Type B pancreatic cell (in vitro differentiated cells): ENCODE data around the gene MAEA. TPM values are rescaled to one million over a fixed set of nuclear protein-coding genes. Genes with fewer than 3 reads are reported as not detected.

Source experiments
- DNase-seq: peaks from one replicate; pipeline ENCODE4 v3.0.0; 2021; ENCODE audit warnings: mixed read lengths; ENCODE audit not compliant: unreplicated experiment; ENCODE audit errors: extremely low spot score
- H3K27ac Mint-ChIP-seq: 2 replicates; pipeline ENCODE4 v1.8.0; 2021; ENCODE audit warnings: mild to moderate bottlenecking, mixed read lengths
- H3K27me3 Mint-ChIP-seq: 2 replicates; pipeline ENCODE4 v1.8.0; 2021; ENCODE audit warnings: mixed read lengths
- H3K36me3 Mint-ChIP-seq: 2 replicates; pipeline ENCODE4 v1.8.0; 2021; ENCODE audit warnings: mixed read lengths
- H3K4me1 Mint-ChIP-seq: one replicate; pipeline ENCODE4 v1.8.0; 2021; ENCODE audit warnings: mixed read lengths; ENCODE audit not compliant: unreplicated experiment
- H3K4me3 Mint-ChIP-seq: 2 replicates; pipeline ENCODE4 v1.8.0; 2021; ENCODE audit warnings: mild to moderate bottlenecking, mixed read lengths
- H3K9me3 Mint-ChIP-seq: 2 replicates; pipeline ENCODE4 v1.8.0; 2021; ENCODE audit warnings: mixed read lengths
- CTCF ChIP-seq: fragments of 200-600 bp; sonication (generic); conservative IDR thresholded peaks from 2 replicates; pipeline ENCODE4 v1.5.0; 2021; ENCODE audit warnings: antibody characterized with exemption, mild to moderate bottlenecking
- total RNA-seq: library from RNA; stranded (reverse); gene quantifications from 2 replicates; pipeline ENCODE4 v1.2.1, GENCODE V29; 2021; ENCODE audit warnings: low replicate concordance

The MAEA gene
- total RNA-seq, 1 donor from 2014 or later = 81.5 TPM

- no peaks in the 10 kb centered on the region for H3K36me3 Mint-ChIP-seq
- H3K9me3 Mint-ChIP-seq = no peaks in the 10 kb centered on the region
- H3K4me1 Mint-ChIP-seq = peaks cover 26% of the 10 kb centered on the region
- TF ChIP-seq CTCF = no peak
- H3K27ac Mint-ChIP-seq = peak overlapping the region; percentile 25
- no peak for DNase-seq
- peak overlapping the region; percentile 46 for H3K4me3 Mint-ChIP-seq
- no peaks in the 10 kb centered on the region for H3K27me3 Mint-ChIP-seq
Observed at GRCh38 chr4:1242506-1243450, 46.9 kb upstream of the MAEA start.

GRCh38 chr4:1243451-1244080 lies 46.1 kb upstream of the MAEA start:
- no peak for DNase-seq
- no peaks in the 10 kb centered on the region for H3K27me3 Mint-ChIP-seq
- no peak overlapping the region for H3K27ac Mint-ChIP-seq
- no peaks in the 10 kb centered on the region for H3K9me3 Mint-ChIP-seq
- H3K36me3 Mint-ChIP-seq = no peaks in the 10 kb centered on the region
- no peak overlapping the region for H3K4me3 Mint-ChIP-seq
- no peak for TF ChIP-seq CTCF
- H3K4me1 Mint-ChIP-seq = peaks cover 26% of the 10 kb centered on the region

GRCh38 chr4:1244081-1244977 lies 45.4 kb upstream of the MAEA start:
- peak overlapping the region; percentile 52 for H3K4me3 Mint-ChIP-seq
- no peak for DNase-seq
- no peaks in the 10 kb centered on the region for H3K27me3 Mint-ChIP-seq
- peaks cover 26% of the 10 kb centered on the region for H3K4me1 Mint-ChIP-seq
- no peak overlapping the region for H3K27ac Mint-ChIP-seq
- H3K36me3 Mint-ChIP-seq = no peaks in the 10 kb centered on the region
- TF ChIP-seq CTCF = no peak
- no peaks in the 10 kb centered on the region for H3K9me3 Mint-ChIP-seq

- Mint-ChIP-seq H3K27ac (no peak overlapping the region), H3K27me3 (no peaks in the 10 kb centered on the region), H3K4me1 (peaks cover 26% of the 10 kb centered on the region), H3K36me3 (peaks cover under 1% of the 10 kb centered on the region), H3K9me3 (no peaks in the 10 kb centered on the region), H3K4me3 (peak overlapping the region; percentile 52)
- TF ChIP-seq CTCF = no peak
- no peak for DNase-seq
Observed at GRCh38 chr4:1244978-1245471, 44.7 kb upstream of the MAEA start.

- Mint-ChIP-seq H3K4me1 (peaks cover 26% of the 10 kb centered on the region), H3K9me3 (no peaks in the 10 kb centered on the region), H3K4me3 (peak overlapping the region; percentile 52), H3K27ac (no peak overlapping the region), H3K36me3 (peaks cover 5% of the 10 kb centered on the region), H3K27me3 (no peaks in the 10 kb centered on the region)
- no peak for TF ChIP-seq CTCF
- DNase-seq = no peak
Observed at GRCh38 chr4:1245481-1246051, 44.1 kb upstream of the MAEA start.
